ELF-1 (cell line): Measurements from ENCODE around the gene BCAP29.

Experiments used
- DNase-seq: peaks from one replicate; pipeline ENCODE4 v3.0.0-alpha.2; 2016; ENCODE audit warnings: low read depth, low spot score

The BCAP29 gene

GRCh38 chr7:107581387-107582013 lies 1.5 kb downstream of the BCAP29 start:
- no peak for DNase-seq

- DNase-seq, result no peak
These were observed 2.8 kb downstream of the BCAP29 start for GRCh38 chr7:107582875-107583274.

GRCh38 chr7:107584716-107585115 lies 4.7 kb downstream of the BCAP29 start:
- DNase-seq, result no peak

- no peak for DNase-seq
These were observed 8.6 kb downstream of the BCAP29 start for GRCh38 chr7:107588529-107589130.

GRCh38 chr7:107591421-107591820 lies 11.4 kb downstream of the BCAP29 start:
- DNase-seq, result no peak

GRCh38 chr7:107592361-107593024 lies 12.4 kb downstream of the BCAP29 start:
- DNase-seq, result no peak

- DNase-seq, result no peak
These were observed 13.0 kb downstream of the BCAP29 start for GRCh38 chr7:107593025-107593410.

GRCh38 chr7:107594961-107595737 lies 15.1 kb downstream of the BCAP29 start:
- peak; percentile 42 for DNase-seq

GRCh38 chr7:107596881-107597581 lies 17.0 kb downstream of the BCAP29 start:
- DNase-seq, result no peak

- DNase-seq, result no peak
These were observed 17.5 kb downstream of the BCAP29 start for GRCh38 chr7:107597582-107597916.

- no peak for DNase-seq
These were observed 17.9 kb downstream of the BCAP29 start for GRCh38 chr7:107597953-107598352.

GRCh38 chr7:107599262-107599661 lies 19.2 kb downstream of the BCAP29 start:
- no peak for DNase-seq

GRCh38 chr7:107600816-107601215 lies 20.8 kb downstream of the BCAP29 start:
- no peak for DNase-seq

- no peak for DNase-seq
These were observed 25.3 kb downstream of the BCAP29 start for GRCh38 chr7:107605218-107605815.

GRCh38 chr7:107606303-107606702 lies 26.3 kb downstream of the BCAP29 start:
- DNase-seq, result no peak

GRCh38 chr7:107609811-107610261 lies 29.8 kb downstream of the BCAP29 start:
- DNase-seq, result no peak

GRCh38 chr7:107610323-107610722 lies 30.3 kb downstream of the BCAP29 start:
- no peak for DNase-seq

- DNase-seq, result no peak
These were observed 33.4 kb downstream of the BCAP29 start for GRCh38 chr7:107613439-107613838.

GRCh38 chr7:107613948-107614347 lies 33.9 kb downstream of the BCAP29 start:
- no peak for DNase-seq

GRCh38 chr7:107614425-107614824 lies 34.4 kb downstream of the BCAP29 start:
- DNase-seq, result no peak

GRCh38 chr7:107615910-107616680 lies 36.0 kb downstream of the BCAP29 start:
- no peak for DNase-seq
